HG03039 (cell line): ENCODE data around the gene PIGM.
"Not testable (repeated sequence)": the region's sequence is repeated elsewhere in the genome, so short reads cannot be mapped to it uniquely, and the experiment has no call there.

Experiments used
- ATAC-seq: cut with Tn5 transposase; IDR thresholded peaks from one replicate; pipeline ENCODE4 v1.9.1; 2021; ENCODE audit warnings: mild to moderate bottlenecking, moderate library complexity; ENCODE audit not compliant: unreplicated experiment

The PIGM gene

GRCh38 chr1:160061369-160062229 lies 29.8 kb upstream of the PIGM start:
- no peak for ATAC-seq

- no peak for ATAC-seq
These were observed 26.3 kb upstream of the PIGM start for GRCh38 chr1:160058087-160058486.

GRCh38 chr1:160056648-160057169 lies 24.9 kb upstream of the PIGM start:
- ATAC-seq, result no peak

- ATAC-seq, result no peak
These were observed 22.0 kb upstream of the PIGM start for GRCh38 chr1:160053548-160054365.

- no peak for ATAC-seq
These were observed 21.1 kb upstream of the PIGM start for GRCh38 chr1:160052936-160053335.

- ATAC-seq, result no peak
These were observed 18.8 kb upstream of the PIGM start for GRCh38 chr1:160050619-160051018.

- ATAC-seq, result not testable (repeated sequence)
These were observed 18.4 kb upstream of the PIGM start for GRCh38 chr1:160050182-160050581.

- ATAC-seq, result no peak
These were observed 17.3 kb upstream of the PIGM start for GRCh38 chr1:160049101-160049500.

- no peak for ATAC-seq
These were observed 16.5 kb upstream of the PIGM start for GRCh38 chr1:160048335-160048734.

- no peak for ATAC-seq
These were observed 15.6 kb upstream of the PIGM start for GRCh38 chr1:160047111-160047991.

GRCh38 chr1:160046494-160047110 lies 14.8 kb upstream of the PIGM start:
- no peak for ATAC-seq

- ATAC-seq, result no peak
These were observed 13.9 kb upstream of the PIGM start for GRCh38 chr1:160045653-160046052.

- ATAC-seq, result no peak
These were observed 11.8 kb upstream of the PIGM start for GRCh38 chr1:160043543-160043942.

GRCh38 chr1:160040476-160040875 lies 8.7 kb upstream of the PIGM start:
- ATAC-seq, result no peak

GRCh38 chr1:160032165-160032820 lies 503 bp upstream of the PIGM start:
- no peak for ATAC-seq

- no peak for ATAC-seq
These were observed 979 bp downstream of the PIGM start for GRCh38 chr1:160030657-160031364.

GRCh38 chr1:160028426-160028825 lies 3.4 kb downstream of the PIGM start:
- no peak for ATAC-seq

- ATAC-seq, result no peak
These were observed 6.5 kb downstream of the PIGM start for GRCh38 chr1:160025314-160025713.

GRCh38 chr1:160024195-160024905 lies 7.4 kb downstream of the PIGM start:
- ATAC-seq, result no peak
